GM10248 (cell line): ENCODE results near the gene RAB40C.

Experiments
- CTCF ChIA-PET: fragments of 300-600 bp; sonication (Branson Sonifier 250); formaldehyde crosslinking; extraction: SDS; loops from one replicate; lab custom pipeline; 2021; ENCODE audit warnings: antibody characterized with exemption; lab: Yijun Ruan, JAX
- POLR2A ChIA-PET: fragments of 350-650 bp; sonication (Branson Sonifier 250); formaldehyde crosslinking; extraction: SDS; loops from one replicate; lab custom pipeline; 2020; ENCODE audit warnings: antibody characterized with exemption; lab: Yijun Ruan, JAX
- DNase-seq: peaks from one replicate; pipeline ENCODE4 v3.0.0; 2012; ENCODE audit errors: extremely low spot score
- CTCF ChIP-seq: IDR thresholded peaks from 2 replicates; pipeline ENCODE4 v1.5.1; 2012; ENCODE audit warnings: mild to moderate bottlenecking, low read depth; ENCODE audit errors: extremely low read depth, missing control alignments, control extremely low read depth

Gene RAB40C

GRCh38 chr16:641326-642188 is 51.7 kb downstream of the RAB40C start, which contains the start of gene MCRIP2:
Gene MCRIP2 (plus strand): TSS chr16:641828. CDS start chr16:641992, 164 bp downstream.
- DNase-seq = peak; percentile 92
- ChIA-PET POLR2A (interaction anchor here (1.1 kb wide), 1 partner anchor 32 kb away, joined by 3 read pairs; no protein-coding TSS in a partner anchor), CTCF (no interaction called here)
- TF ChIP-seq CTCF = no peak

GRCh38 chr16:642189-643049 is 52.6 kb downstream of the RAB40C start:
- ChIA-PET CTCF (interaction anchor here (1.4 kb wide), 1 partner anchor 10 kb away, joined by 3 read pairs; no protein-coding TSS in a partner anchor), POLR2A (interaction anchor here (1.1 kb wide), 2 partner anchors 31 to 216 kb away, joined by 3 read pairs; no protein-coding TSS in a partner anchor)
- no peak for TF ChIP-seq CTCF
- peak; percentile 68 for DNase-seq

GRCh38 chr16:643050-643368 is 53.1 kb downstream of the RAB40C start:
- ChIA-PET CTCF (interaction anchor here (1.4 kb wide), 1 partner anchor 9 kb away, joined by 3 read pairs; no protein-coding TSS in a partner anchor), POLR2A (interaction anchor here (1.1 kb wide), 1 partner anchor 217 kb away, joined by 3 read pairs; no protein-coding TSS in a partner anchor)

GRCh38 chr16:644556-644955 is 54.7 kb downstream of the RAB40C start:
- CTCF ChIA-PET = no interaction called here
- TF ChIP-seq CTCF = no peak
- DNase-seq = no peak
- POLR2A ChIA-PET = no interaction called here

More at GRCh38 chr16:643050-643368, 53.1 kb downstream of the RAB40C start:
- DNase-seq = no peak
- TF ChIP-seq CTCF = no peak

- ChIA-PET POLR2A (no interaction called here), CTCF (interaction anchor here (8.2 kb wide), 1 partner anchor 16 kb away, joined by 57 read pairs; no protein-coding TSS in a partner anchor)
- DNase-seq = no peak
- no peak for TF ChIP-seq CTCF
These were observed 56.2 kb downstream of the RAB40C start for GRCh38 chr16:645852-646678.
